Muscle layer of duodenum (tissue), 2 donors: Measurements from ENCODE around the gene HTRA3.
"Not testable (repeated sequence)": the region's sequence is repeated elsewhere in the genome, so short reads cannot be mapped to it uniquely, and the experiment has no call there.

Experiments
- H3K27ac ChIP-seq: one replicate; pipeline ENCODE4 v1.7.0; 2013; ENCODE audit warnings: mild to moderate bottlenecking, low read length
- H3K27me3 ChIP-seq: one replicate; pipeline ENCODE4 v1.7.0; 2013; ENCODE audit warnings: low read depth, mild to moderate bottlenecking, control low read depth, low read length
- H3K36me3 ChIP-seq, 2 donors: one replicate each; pipeline ENCODE4 v1.7.0; 2013; ENCODE audit warnings: low read length in 2 of 2, control low read depth in 1 of 2, mild to moderate bottlenecking in 1 of 2; ENCODE audit not compliant: insufficient read depth in 2 of 2, control insufficient read depth in 1 of 2
- H3K4me1 ChIP-seq, 2 donors: one replicate each; pipeline ENCODE4 v1.7.0; 2013; ENCODE audit warnings: low read length in 2 of 2, mild to moderate bottlenecking in 2 of 2, control low read depth in 1 of 2, moderate library complexity in 1 of 2; ENCODE audit not compliant: insufficient read depth in 2 of 2, control insufficient read depth in 1 of 2
- H3K4me3 ChIP-seq, 2 donors: one replicate each; pipeline ENCODE4 v1.7.0; 2013; ENCODE audit warnings: low read length in 2 of 2, low read depth in 1 of 2, mild to moderate bottlenecking in 1 of 2
- H3K9me3 ChIP-seq, 2 donors: one replicate each; pipeline ENCODE4 v1.7.0; 2013; ENCODE audit warnings: low read length in 2 of 2, control low read depth in 1 of 2, mild to moderate bottlenecking in 1 of 2; ENCODE audit not compliant: control insufficient read depth in 1 of 2
- donor health status: healthy.

The HTRA3 gene

DNA sequence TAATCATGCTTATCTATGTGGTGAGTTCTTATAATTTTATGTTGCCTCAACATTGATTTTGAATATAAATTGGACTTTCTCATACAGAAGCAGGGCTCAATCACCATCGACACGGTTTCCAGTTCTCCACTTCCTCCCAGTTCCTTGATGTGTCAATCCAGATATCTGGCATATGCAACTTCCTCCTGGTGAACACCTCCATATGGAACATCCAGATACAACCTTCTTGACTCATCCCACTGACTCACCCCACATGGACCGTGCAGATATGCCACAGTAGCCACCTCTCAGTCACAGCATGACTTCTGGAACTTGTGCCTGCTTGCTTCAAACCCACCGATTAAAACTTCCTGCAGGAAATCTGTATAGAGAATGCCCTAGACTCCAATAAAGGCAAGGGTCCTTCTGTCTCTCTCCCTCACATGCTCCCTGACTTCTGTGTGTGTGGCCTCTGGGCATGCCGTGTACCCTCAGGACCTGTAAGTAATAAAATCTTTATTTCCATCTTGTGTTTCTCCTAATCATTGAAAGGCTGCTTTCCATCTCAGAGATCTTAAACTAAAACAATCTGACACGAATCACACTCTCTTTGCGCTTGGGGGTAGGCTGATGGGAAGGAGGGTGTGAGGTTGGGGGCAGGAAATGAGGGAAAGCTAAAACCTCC, 67.0 kb downstream of the HTRA3 start:
- H3K9me3 ChIP-seq: peaks cover 0 to 3% of the 10 kb centered on the region in 2 donors
- H3K27me3 ChIP-seq: no peaks in the 10 kb centered on the region
- peaks cover 0 to 4% of the 10 kb centered on the region in 2 donors for H3K4me1 ChIP-seq
- H3K4me3 ChIP-seq: no peak overlapping the region
- H3K27ac ChIP-seq: no peak overlapping the region
- no peaks in the 10 kb centered on the region for H3K36me3 ChIP-seq

- no peak overlapping the region for H3K4me3 ChIP-seq
- peaks cover 0 to 3% of the 10 kb centered on the region in 2 donors for H3K9me3 ChIP-seq
- H3K36me3 ChIP-seq: no peaks in the 10 kb centered on the region
- no peak overlapping the region for H3K27ac ChIP-seq
- H3K4me1 ChIP-seq: peaks cover 0 to 13% of the 10 kb centered on the region in 2 donors
- H3K27me3 ChIP-seq: no peaks in the 10 kb centered on the region
Observed at GRCh38 chr4:8338351-8338961, 68.9 kb downstream of the HTRA3 start.

DNA sequence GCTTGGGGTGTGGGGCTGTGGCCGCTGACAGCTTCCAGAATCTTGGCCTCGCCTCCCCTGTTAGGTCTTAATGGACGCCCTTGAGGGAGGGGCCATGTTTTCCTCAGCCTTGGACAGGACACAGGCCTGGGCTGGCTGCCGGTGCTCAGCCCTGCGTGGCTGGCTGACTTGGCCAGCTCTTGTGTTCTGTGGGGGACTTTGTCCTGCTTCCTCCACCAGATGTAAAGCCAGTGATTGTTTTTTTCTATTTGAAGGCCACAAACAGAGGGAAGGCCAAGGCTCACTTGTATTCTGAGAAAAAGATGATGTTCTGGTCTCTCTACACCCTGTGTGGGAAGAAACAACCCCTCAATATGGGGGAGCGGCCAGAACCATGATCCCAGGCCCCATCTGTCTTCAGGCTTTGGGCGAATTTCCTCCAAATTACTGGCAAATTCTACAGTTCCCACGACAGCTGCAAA, 71.3 kb downstream of the HTRA3 start:
- Histone ChIP-seq H3K4me1 (peaks cover 0 to 13% of the 10 kb centered on the region in 2 donors), H3K27me3 (no peaks in the 10 kb centered on the region), H3K36me3 (no peaks in the 10 kb centered on the region), H3K4me3 (no peak overlapping the region), H3K9me3 (peaks cover 0 to 3% of the 10 kb centered on the region in 2 donors), H3K27ac (no peak overlapping the region)

GRCh38 chr4:8341281-8341680, 71.7 kb downstream of the HTRA3 start:
- peaks cover 0 to 13% of the 10 kb centered on the region in 2 donors for H3K4me1 ChIP-seq
- not testable (repeated sequence) for H3K27me3 ChIP-seq, H3K9me3 ChIP-seq, H3K36me3 ChIP-seq, H3K4me3 ChIP-seq, H3K27ac ChIP-seq

GRCh38 chr4:8341691-8342090, 72.1 kb downstream of the HTRA3 start:
- Histone ChIP-seq H3K27ac (no peak overlapping the region), H3K36me3 (no peaks in the 10 kb centered on the region), H3K27me3 (no peaks in the 10 kb centered on the region), H3K9me3 (no peaks in the 10 kb centered on the region), H3K4me1 (peaks cover 0 to 13% of the 10 kb centered on the region in 2 donors), H3K4me3 (no peak overlapping the region)

GRCh38 chr4:8342651-8343261, 73.2 kb downstream of the HTRA3 start:
- no peak overlapping the region for H3K27ac ChIP-seq
- no peak overlapping the region for H3K4me3 ChIP-seq

DNA sequence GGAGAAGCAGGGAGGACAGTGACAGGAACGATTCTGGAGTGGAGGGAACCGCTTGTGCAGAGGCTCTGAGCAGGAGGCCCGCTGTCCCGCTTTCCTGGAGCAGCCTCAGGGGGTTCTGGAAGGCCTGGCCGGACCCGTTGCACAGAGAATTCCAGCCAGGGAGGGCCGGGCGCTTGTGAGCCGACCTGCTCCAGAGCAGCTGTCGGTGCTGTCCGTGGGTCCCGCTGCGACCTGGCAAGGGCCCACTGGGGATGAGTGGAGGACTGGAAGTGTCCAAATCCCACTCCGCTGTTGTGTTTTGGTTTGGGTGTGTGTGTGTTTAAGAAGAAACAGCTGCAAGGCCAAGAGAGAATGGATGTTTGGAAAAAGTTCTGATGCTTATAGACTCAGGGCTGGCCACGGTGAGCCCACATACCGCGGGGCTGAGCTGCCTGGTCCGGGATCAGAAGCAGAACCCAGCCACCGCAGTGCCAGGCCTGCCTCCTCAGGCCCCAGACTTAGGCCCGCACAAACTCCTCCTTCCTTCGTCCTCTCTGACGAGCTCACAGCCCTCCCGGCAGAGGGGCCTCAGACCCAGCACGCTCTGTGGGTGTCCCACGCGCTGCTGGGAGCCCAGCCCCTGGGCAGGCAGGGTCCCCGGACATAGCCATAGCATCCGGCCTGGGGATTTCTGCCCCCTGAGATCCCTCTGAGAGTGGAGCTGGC, 73.9 kb downstream of the HTRA3 start:
- Histone ChIP-seq H3K27me3 (no peaks in the 10 kb centered on the region), H3K9me3 (no peaks in the 10 kb centered on the region), H3K36me3 (no peaks in the 10 kb centered on the region), H3K27ac (no peak overlapping the region), H3K4me3 (no peak overlapping the region), H3K4me1 (peaks cover 0 to 13% of the 10 kb centered on the region in 2 donors)

More at GRCh38 chr4:8342651-8343261, 73.2 kb downstream of the HTRA3 start:
- Histone ChIP-seq H3K4me1 (peaks cover 0 to 13% of the 10 kb centered on the region in 2 donors), H3K9me3 (no peaks in the 10 kb centered on the region), H3K36me3 (no peaks in the 10 kb centered on the region), H3K27me3 (no peaks in the 10 kb centered on the region)

DNA sequence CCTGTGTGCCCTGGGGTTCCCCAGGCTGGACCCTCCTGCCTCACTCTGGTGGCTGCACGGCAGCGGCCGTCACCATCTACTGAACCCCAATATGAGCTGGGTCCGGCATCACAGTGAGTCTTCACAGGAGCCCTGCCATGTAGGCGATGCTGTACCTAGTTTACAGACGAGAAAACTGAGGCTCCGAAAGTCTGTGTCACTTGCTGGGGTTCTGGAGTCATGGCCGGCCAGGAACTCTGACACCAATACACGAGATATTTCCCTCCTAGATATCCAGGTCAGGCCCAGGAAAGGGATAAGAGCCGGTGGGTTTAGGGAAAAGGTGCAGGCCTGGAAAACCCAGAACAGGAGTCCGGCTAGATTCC, 74.4 kb downstream of the HTRA3 start:
- Histone ChIP-seq H3K27ac (no peak overlapping the region), H3K27me3 (no peaks in the 10 kb centered on the region), H3K36me3 (no peaks in the 10 kb centered on the region), H3K4me3 (no peak overlapping the region), H3K9me3 (no peaks in the 10 kb centered on the region), H3K4me1 (peaks cover 0 to 13% of the 10 kb centered on the region in 2 donors)

DNA sequence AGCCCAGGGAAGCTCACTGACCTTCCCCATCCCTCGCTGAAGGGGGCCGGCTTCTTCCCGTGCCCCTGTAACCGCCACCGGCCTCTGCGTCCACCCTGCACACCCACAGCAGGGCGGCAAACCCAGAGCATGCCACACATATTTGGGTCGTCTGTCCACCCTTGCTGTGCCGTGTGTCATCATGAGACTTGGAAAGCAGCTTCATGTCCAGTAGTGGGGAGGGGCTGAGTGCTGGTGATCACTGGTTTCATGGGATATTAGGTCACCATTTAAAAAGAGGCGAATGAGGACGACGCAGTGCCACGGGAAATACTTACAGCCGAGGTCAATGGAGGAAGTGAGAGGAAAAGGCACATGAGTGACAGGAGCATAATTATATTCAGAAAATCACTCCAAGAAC, 74.8 kb downstream of the HTRA3 start:
- Histone ChIP-seq H3K4me3 (no peak overlapping the region), H3K4me1 (peaks cover 0 to 13% of the 10 kb centered on the region in 2 donors), H3K9me3 (no peaks in the 10 kb centered on the region), H3K27ac (no peak overlapping the region), H3K36me3 (no peaks in the 10 kb centered on the region), H3K27me3 (no peaks in the 10 kb centered on the region)

DNA sequence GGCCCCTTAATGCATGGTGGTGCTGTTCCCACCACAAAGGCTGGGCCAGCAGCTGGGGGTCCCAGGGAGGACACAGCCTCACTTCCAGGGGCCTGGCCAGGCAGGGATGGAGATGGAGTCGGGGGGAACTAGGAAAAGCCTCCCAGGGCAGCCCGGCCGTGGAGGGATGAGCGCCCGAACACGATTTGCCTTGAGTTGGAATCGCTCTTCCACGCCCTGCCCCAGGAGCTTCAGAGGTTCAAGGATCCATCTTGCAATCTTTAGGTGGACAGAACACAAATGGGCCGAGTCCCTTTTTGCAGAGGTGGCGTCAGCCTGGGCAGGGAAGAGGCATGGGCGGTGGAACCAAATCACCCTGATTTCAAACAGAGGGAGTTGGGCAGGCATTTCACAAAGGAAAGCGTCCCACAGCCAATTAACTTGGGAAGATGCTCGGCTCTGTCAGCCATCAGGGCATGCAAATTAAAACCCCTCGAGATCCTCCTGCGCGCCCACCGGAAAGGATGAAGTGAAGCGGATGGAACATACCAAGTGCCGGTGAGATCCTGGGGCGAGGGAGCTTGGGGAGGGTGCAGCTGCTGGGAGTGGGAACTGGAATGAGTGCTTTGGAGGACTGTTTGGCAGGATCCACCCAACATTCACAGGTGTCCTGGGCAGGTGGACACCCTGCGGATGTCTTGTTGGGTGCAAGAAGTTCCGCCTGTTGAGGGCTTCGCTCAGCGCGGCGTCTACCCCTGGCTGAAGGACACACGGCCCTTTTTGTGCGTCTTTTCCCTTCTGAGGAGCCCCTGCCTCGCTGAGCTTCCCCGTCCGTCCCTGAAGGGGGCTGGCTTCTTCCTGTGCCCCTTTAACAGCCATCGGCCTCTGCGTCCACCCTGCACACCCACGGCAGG, 75.7 kb downstream of the HTRA3 start:
- Histone ChIP-seq H3K4me1 (peaks cover 0 to 13% of the 10 kb centered on the region in 2 donors), H3K27ac (no peak overlapping the region), H3K9me3 (no peaks in the 10 kb centered on the region)

More for the DNA sequence above, 75.7 kb downstream of the HTRA3 start:
- Histone ChIP-seq H3K4me3 (no peak overlapping the region), H3K36me3 (no peaks in the 10 kb centered on the region), H3K27me3 (no peaks in the 10 kb centered on the region)
